ENCODE data around the gene DFFB.
"Not testable (repeated sequence)": the region's sequence is repeated elsewhere in the genome, so short reads cannot be mapped to it uniquely, and the experiment has no call there.

DFFB gene

GRCh38 chr1:3856923-3857790 is at the start of gene DFFB, which contains the start of gene CEP104:
DFFB (plus strand) TSS chr1:3857476; CDS start chr1:3857604, 128 bp downstream.
CEP104 (minus strand) TSS chr1:3857211; CDS start chr1:3852407, 4,804 bp downstream.
- DNase-seq, result peak; percentile 98

- DNase-seq, result no peak
Measured at GRCh38 chr1:3807769-3808168, 49.5 kb upstream of the DFFB start.

GRCh38 chr1:3809680-3810079 is 47.6 kb upstream of the DFFB start:
- no peak for DNase-seq

- not testable (repeated sequence) for DNase-seq
Measured at GRCh38 chr1:3810149-3810761, 47.0 kb upstream of the DFFB start.

GRCh38 chr1:3811595-3811911 is 45.7 kb upstream of the DFFB start:
- DNase-seq, result no peak

GRCh38 chr1:3814065-3814464 is 43.2 kb upstream of the DFFB start:
- DNase-seq, result no peak

- no peak for DNase-seq
Measured at GRCh38 chr1:3814771-3815561, 42.3 kb upstream of the DFFB start.

- DNase-seq, result no peak
Measured at GRCh38 chr1:3816331-3817137, 40.7 kb upstream of the DFFB start.

- DNase-seq, result no peak
Measured at GRCh38 chr1:3817138-3817740, 40.0 kb upstream of the DFFB start.

- no peak for DNase-seq
Measured at GRCh38 chr1:3817821-3818597, 39.3 kb upstream of the DFFB start.

- DNase-seq, result no peak
Measured at GRCh38 chr1:3819771-3820200, 37.5 kb upstream of the DFFB start.

GRCh38 chr1:3820316-3820715 is 37.0 kb upstream of the DFFB start:
- DNase-seq, result no peak

- no peak for DNase-seq
Measured at GRCh38 chr1:3821004-3821403, 36.3 kb upstream of the DFFB start.

GRCh38 chr1:3821447-3821846 is 35.8 kb upstream of the DFFB start:
- DNase-seq, result no peak

GRCh38 chr1:3821908-3822307 is 35.4 kb upstream of the DFFB start:
- no peak for DNase-seq

GRCh38 chr1:3822421-3822820 is 34.9 kb upstream of the DFFB start:
- no peak for DNase-seq

- DNase-seq, result no peak
Measured at GRCh38 chr1:3824650-3825049, 32.6 kb upstream of the DFFB start.

GRCh38 chr1:3825356-3825755 is 31.9 kb upstream of the DFFB start:
- DNase-seq, result no peak

GRCh38 chr1:3827813-3828307 is 29.4 kb upstream of the DFFB start:
- no peak for DNase-seq

- DNase-seq, result no peak
Measured at GRCh38 chr1:3828391-3828790, 28.9 kb upstream of the DFFB start.

- DNase-seq, result no peak
Measured at GRCh38 chr1:3831689-3832088, 25.6 kb upstream of the DFFB start.
